Left ventricle myocardium inferior (tissue), 1 donor: ENCODE measurements around the gene GAPDHS. TPM values are rescaled to one million over a fixed set of nuclear protein-coding genes. Genes with fewer than 3 reads are reported as not detected.

ENCODE experiments used
- DNase-seq: peaks from one replicate; pipeline ENCODE4 v3.0.0-alpha.2; 2020
- H3K27ac ChIP-seq: fragments of 200-600 bp; replicated peaks from 2 replicates; pipeline ENCODE4 v1.8.0; 2021
- H3K27me3 ChIP-seq: fragments of 200-600 bp; 2 replicates; pipeline ENCODE4 v1.8.0; 2021; ENCODE audit warnings: low read depth
- H3K36me3 ChIP-seq: fragments of 200-600 bp; 2 replicates; pipeline ENCODE4 v1.8.0; 2021
- H3K4me1 ChIP-seq: fragments of 200-600 bp; 2 replicates; pipeline ENCODE4 v1.8.0; 2021
- H3K4me3 ChIP-seq: fragments of 200-600 bp; 2 replicates; pipeline ENCODE4 v1.8.0; 2021; ENCODE audit warnings: mild to moderate bottlenecking, moderate library complexity
- H3K9me3 ChIP-seq: fragments of 200-600 bp; replicated peaks from 2 replicates; pipeline ENCODE4 v1.8.0; 2021
- intact Hi-C: fragments of 100-400 bp; cut with micrococcal nuclease; formaldehyde crosslinking; loops from one replicate; pipeline ENCODE4 v1.11.0; 2022
- total RNA-seq: library from RNA; stranded (reverse); fragmentation: NEBNext Ultra II Directional; extraction: Animal tissue kit (Norgen Biotek cat#: 25700); gene quantifications from one replicate; pipeline ENCODE4 v1.2.1, GENCODE V29; 2021
- TF ChIP-seq, protein P1 (sequence below): fragments of 200-600 bp; IDR thresholded peaks from 2 replicates; pipeline ENCODE4 v1.8.0; 2021; ENCODE audit warnings: antibody characterized with exemption, mild to moderate bottlenecking, borderline replicate concordance
- donor health status: DM: no; HTN: yes; CAD: no; lungs with severe emphysema.

The GAPDHS gene
- total RNA-seq, 1 donor from 2014 or later = not detected

DNA sequence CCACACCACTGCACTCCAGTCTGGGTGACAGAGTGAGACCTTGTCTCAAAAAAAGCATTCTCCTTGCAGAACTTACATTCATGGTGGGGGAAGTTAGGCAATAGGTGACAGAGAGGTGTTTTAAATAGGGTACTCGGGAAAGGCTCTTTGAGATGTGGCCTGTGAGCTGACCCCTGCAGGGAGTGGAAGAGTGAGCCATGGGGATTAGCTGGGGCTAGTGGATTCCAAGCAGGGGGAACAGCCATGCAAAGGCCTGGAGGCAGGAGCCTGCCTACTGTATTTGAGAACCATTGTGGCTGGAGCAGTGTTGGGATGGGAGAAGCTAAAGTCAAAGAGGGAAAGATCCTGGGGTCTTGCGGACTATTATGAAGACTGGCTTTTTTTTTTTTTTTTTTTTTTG lies 15.9 kb upstream of the GAPDHS start:
- Histone ChIP-seq H3K4me3 (no peak overlapping the region), H3K27ac (no peak overlapping the region), H3K27me3 (peaks cover 66% of the 10 kb centered on the region), H3K9me3 (no peaks in the 10 kb centered on the region), H3K36me3 (no peaks in the 10 kb centered on the region), H3K4me1 (peaks cover 4% of the 10 kb centered on the region)
- intact Hi-C loops = no loop called here
- no peak for DNase-seq
- TF ChIP-seq, protein P1, sequence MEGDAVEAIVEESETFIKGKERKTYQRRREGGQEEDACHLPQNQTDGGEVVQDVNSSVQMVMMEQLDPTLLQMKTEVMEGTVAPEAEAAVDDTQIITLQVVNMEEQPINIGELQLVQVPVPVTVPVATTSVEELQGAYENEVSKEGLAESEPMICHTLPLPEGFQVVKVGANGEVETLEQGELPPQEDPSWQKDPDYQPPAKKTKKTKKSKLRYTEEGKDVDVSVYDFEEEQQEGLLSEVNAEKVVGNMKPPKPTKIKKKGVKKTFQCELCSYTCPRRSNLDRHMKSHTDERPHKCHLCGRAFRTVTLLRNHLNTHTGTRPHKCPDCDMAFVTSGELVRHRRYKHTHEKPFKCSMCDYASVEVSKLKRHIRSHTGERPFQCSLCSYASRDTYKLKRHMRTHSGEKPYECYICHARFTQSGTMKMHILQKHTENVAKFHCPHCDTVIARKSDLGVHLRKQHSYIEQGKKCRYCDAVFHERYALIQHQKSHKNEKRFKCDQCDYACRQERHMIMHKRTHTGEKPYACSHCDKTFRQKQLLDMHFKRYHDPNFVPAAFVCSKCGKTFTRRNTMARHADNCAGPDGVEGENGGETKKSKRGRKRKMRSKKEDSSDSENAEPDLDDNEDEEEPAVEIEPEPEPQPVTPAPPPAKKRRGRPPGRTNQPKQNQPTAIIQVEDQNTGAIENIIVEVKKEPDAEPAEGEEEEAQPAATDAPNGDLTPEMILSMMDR = no peak

DNA sequence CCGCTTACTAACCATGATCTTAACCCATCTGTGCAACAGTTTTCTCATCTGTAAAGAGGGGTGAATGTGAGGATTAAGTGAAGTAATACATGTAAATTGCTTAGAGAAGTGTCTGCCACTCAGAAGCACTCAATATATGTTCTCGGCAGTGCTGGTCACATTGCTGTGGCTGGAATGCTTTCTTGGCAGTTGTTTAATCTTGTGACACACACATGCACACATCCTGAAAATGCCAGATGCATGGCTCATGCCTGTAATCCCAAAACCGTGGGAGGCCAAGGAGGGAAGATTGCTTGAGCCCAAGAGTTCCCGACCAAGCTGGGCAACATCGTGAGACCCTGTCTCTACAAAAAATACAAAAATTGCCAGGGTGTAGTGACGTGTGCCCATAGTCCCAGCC lies 14.9 kb upstream of the GAPDHS start:
- no peaks in the 10 kb centered on the region for H3K9me3 ChIP-seq
- no peak overlapping the region for H3K27ac ChIP-seq
- H3K27me3 ChIP-seq = peaks cover 66% of the 10 kb centered on the region
- intact Hi-C loops = no loop called here
- no peak for DNase-seq
- H3K4me1 ChIP-seq = peaks cover 4% of the 10 kb centered on the region
- H3K36me3 ChIP-seq = no peaks in the 10 kb centered on the region
- TF ChIP-seq, protein P1 = no peak
- no peak overlapping the region for H3K4me3 ChIP-seq

DNA sequence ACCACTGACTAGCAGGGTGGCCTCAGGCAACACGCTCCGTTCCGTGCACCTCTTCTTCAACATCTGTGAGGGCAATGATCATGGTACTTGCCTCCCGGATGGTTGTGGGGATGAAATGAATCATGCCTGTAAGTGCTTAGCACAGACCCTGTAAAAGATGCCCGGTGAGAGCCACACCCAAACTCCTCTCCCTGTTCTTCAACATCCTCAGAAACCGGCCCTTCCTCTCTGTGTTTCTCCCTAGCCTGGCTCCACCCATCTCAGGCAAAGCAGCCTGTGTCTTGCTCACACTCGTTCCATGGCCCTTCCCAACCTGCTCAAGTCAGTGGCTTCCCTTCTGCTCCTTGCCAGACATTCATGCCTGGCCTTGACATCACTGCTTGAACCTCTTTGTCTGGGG lies 14.0 kb upstream of the GAPDHS start:
- H3K36me3 ChIP-seq = no peaks in the 10 kb centered on the region
- intact Hi-C loops = no loop called here
- H3K27ac ChIP-seq = no peak overlapping the region
- TF ChIP-seq, protein P1 = no peak
- peaks cover 1% of the 10 kb centered on the region for H3K4me1 ChIP-seq
- DNase-seq = no peak
- no peaks in the 10 kb centered on the region for H3K9me3 ChIP-seq
- H3K4me3 ChIP-seq = no peak overlapping the region
- H3K27me3 ChIP-seq = peaks cover 65% of the 10 kb centered on the region

DNA sequence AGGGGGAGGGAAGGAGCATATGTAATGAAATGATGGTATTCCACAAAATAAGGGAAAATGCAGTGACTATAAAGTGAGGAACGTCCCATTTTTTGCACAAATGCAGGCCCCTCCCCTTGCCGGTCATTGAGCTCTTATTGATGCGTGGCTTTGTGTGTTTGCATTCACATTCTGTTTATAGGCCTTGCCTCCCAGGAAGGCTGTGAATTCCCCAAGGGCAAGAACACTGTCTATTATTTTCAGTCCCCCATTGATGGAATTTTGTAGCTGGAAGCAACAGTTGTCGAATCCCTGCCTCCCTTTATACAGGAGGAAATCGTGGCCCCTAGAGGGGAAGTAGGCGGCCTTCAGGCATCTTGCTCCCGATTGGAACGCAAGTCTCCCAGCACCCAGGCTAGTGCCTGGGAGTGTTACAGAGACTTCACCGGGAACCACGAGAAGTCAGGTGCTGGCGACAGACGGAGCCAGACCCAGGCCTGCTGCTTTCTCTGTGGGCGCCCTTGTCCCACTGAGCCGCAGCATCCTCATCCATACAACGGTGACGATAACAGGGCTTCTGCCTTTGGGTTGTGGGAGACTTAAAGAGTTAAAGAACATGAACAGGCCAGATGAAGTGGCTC lies 12.0 kb upstream of the GAPDHS start:
- H3K9me3 ChIP-seq = no peaks in the 10 kb centered on the region
- intact Hi-C loops = no loop called here
- no peak for DNase-seq

DNA sequence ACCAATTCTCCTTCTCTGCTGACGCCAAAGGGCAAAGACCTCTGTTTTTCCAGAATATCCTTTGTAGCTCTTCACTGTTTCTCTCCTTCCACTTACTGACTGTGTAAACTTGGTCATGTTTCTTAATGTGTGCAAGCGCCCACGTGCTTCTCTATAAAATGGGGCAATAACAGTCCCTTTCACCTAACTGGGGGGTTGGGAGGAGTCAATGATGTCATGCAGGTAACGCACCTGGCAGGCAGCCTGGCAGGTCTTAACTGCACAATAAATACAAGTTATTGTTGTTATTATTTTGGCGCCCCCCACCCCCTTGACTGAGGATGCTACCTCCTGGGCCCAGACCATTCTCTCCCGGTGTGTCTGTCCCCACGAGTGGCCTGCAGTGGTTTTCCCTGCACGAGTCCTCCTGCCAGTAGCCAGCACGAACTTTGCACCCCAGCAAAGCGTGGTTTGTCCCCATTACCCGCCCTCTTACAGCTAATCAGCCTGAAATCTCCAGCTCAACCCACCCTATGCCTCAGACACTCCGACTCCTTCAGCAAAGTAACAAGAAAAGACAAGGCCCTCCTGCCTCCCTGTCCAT lies 10.4 kb upstream of the GAPDHS start:
- Histone ChIP-seq H3K27me3 (peaks cover 78% of the 10 kb centered on the region), H3K36me3 (no peaks in the 10 kb centered on the region), H3K27ac (no peak overlapping the region), H3K9me3 (no peaks in the 10 kb centered on the region), H3K4me3 (no peak overlapping the region), H3K4me1 (no peaks in the 10 kb centered on the region)
- intact Hi-C loops = no loop called here
- DNase-seq = no peak
- TF ChIP-seq, protein P1 = no peak

More for the DNA sequence above, 12.0 kb upstream of the GAPDHS start:
- Histone ChIP-seq H3K27me3 (peaks cover 65% of the 10 kb centered on the region), H3K27ac (no peak overlapping the region), H3K4me1 (no peaks in the 10 kb centered on the region), H3K36me3 (no peaks in the 10 kb centered on the region), H3K4me3 (no peak overlapping the region)
- TF ChIP-seq, protein P1 = no peak
